CD8-positive, alpha-beta memory T cell (primary cell): ENCODE data around the gene ATPAF2. TPM values are rescaled to one million over a fixed set of nuclear protein-coding genes. Genes with fewer than 3 reads are reported as not detected.

ENCODE experiments used
- CTCF ChIA-PET: fragments of 350-600 bp; sonication (Branson Sonifier 250); formaldehyde crosslinking; loops from one replicate; lab custom pipeline; 2021; ENCODE audit warnings: antibody characterized with exemption; lab: Charles Lee
- POLR2A ChIA-PET: fragments of 350-600 bp; sonication (Branson Sonifier 250); formaldehyde crosslinking; loops from one replicate; lab custom pipeline; 2021; ENCODE audit warnings: antibody characterized with exemption; lab: Charles Lee
- DNase-seq, 5 donors: peaks; one replicate each; pipeline versions ENCODE4 v3.0.0 to v3.0.0-alpha.2; 2020 to 2022; ENCODE audit warnings: mixed read lengths in 1 of 5
- H3K27ac ChIP-seq: one replicate; pipeline ENCODE4 v1.7.0; 2013; ENCODE audit warnings: low read depth, mild to moderate bottlenecking, low read length, moderate library complexity
- H3K27me3 ChIP-seq: 2 replicates; pipeline ENCODE4 v1.7.0; 2013; ENCODE audit warnings: low read length, mild to moderate bottlenecking; ENCODE audit not compliant: insufficient read depth, poor library complexity, severe bottlenecking
- H3K36me3 ChIP-seq: 2 replicates; pipeline ENCODE4 v1.7.0; 2013; ENCODE audit warnings: mild to moderate bottlenecking, low read length, moderate library complexity; ENCODE audit not compliant: insufficient read depth
- H3K4me1 ChIP-seq: 2 replicates; pipeline ENCODE4 v1.7.0; 2013; ENCODE audit warnings: mild to moderate bottlenecking, low read length, moderate library complexity; ENCODE audit not compliant: insufficient read depth
- H3K4me3 ChIP-seq: 2 replicates; pipeline ENCODE4 v1.7.0; 2013; ENCODE audit warnings: mild to moderate bottlenecking, low read length
- H3K9me3 ChIP-seq: 2 replicates; pipeline ENCODE4 v1.7.0; 2013; ENCODE audit warnings: mild to moderate bottlenecking, low read length
- H3K27ac Mint-ChIP-seq, 8 donors: one replicate each; pipeline ENCODE4 v1.8.0; 2020 to 2021; ENCODE audit warnings: mixed read lengths in 8 of 8, mild to moderate bottlenecking in 6 of 8, inconsistent platforms in 3 of 8, moderate library complexity in 3 of 8
- H3K27me3 Mint-ChIP-seq, 2 donors: one replicate each; pipeline ENCODE4 v1.8.0; 2020 to 2021; ENCODE audit warnings: mixed read lengths in 2 of 2, mild to moderate bottlenecking in 1 of 2, moderate library complexity in 1 of 2
- H3K36me3 Mint-ChIP-seq, 3 donors: one replicate each; pipeline ENCODE4 v1.8.0; 2020 to 2021; ENCODE audit warnings: mixed read lengths in 3 of 3, inconsistent platforms in 1 of 3, mild to moderate bottlenecking in 1 of 3
- H3K4me1 Mint-ChIP-seq, 3 donors: one replicate each; pipeline ENCODE4 v1.8.0; 2020 to 2021; ENCODE audit warnings: mixed read lengths in 3 of 3, inconsistent platforms in 1 of 3, mild to moderate bottlenecking in 1 of 3
- H3K4me3 Mint-ChIP-seq, 7 donors: one replicate each; pipeline ENCODE4 v1.8.0; 2020 to 2021; ENCODE audit warnings: mixed read lengths in 7 of 7, mild to moderate bottlenecking in 6 of 7, moderate library complexity in 4 of 7, inconsistent platforms in 2 of 7
- H3K9me3 Mint-ChIP-seq, 5 donors: one replicate each; pipeline ENCODE4 v1.8.0; 2020 to 2022; ENCODE audit warnings: mixed read lengths in 5 of 5, mild to moderate bottlenecking in 3 of 5, moderate library complexity in 2 of 5, inconsistent platforms in 1 of 5
- polyA plus RNA-seq: library from polyadenylated mRNA; unstranded; fragments of 300-500 nt; fragmentation: Illumina TruSeq; gene quantifications from one replicate; pipeline ENCODE4 v1.2.3, GENCODE V29; 2021
- total RNA-seq, 2 experiments: library from RNA; stranded (reverse); gene quantifications; one replicate each; pipeline ENCODE4 v1.2.3, GENCODE V29; 2021

The ATPAF2 gene
- 10 to 100 TPM; 30.4 to 33.4 TPM for total RNA-seq
- polyA plus RNA-seq = 16.0 TPM

DNA sequence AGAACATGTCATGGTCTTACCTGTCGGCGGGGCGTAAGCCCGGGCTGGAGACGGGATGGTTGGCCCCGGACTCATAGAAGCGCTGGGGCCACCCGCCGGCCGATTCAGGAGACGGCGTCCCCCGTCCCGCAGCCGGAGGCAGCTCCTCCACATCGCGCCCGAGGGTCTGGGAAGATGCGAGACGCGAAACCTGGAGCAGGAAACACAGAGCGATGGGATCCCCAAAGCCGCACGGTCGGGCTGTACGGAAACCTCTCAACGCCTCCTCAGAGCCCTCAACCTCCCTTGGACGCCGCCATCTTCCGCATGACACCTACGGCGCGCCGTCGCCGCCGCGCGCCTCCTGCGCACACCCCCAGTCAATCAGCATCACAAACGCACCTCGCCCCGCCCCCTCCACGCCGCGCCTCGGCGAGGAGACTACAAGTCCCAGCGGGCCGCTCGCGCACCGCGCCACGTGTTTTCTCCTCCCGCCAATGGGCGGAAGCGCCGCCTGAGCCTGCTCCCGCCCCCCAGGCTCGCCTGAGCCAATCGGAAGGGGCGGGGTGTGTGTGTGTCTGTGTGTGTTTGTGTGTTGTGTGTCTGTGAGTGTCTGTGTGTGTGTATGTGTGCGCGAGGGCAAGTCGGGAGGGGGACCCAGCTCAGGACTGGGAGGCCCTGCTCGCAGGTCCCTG, at the start of gene ATPAF2, which contains the start of gene GID4:
Gene ATPAF2 (minus strand): TSS at position 308 of the 674 bp plus-strand sequence. CDS start 155 bp downstream, at position 153.
Gene GID4 (plus strand): TSS at position 548 of the 674 bp plus-strand sequence. CDS start 57 bp downstream, at position 605.
- Histone ChIP-seq H3K27me3 (no peaks in the 10 kb centered on the region), H3K4me1 (peaks cover 29% of the 10 kb centered on the region), H3K36me3 (no peaks in the 10 kb centered on the region), H3K27ac (peak within 1 kb of the TSS; percentile 72), H3K9me3 (no peaks in the 10 kb centered on the region), H3K4me3 (peak within 1 kb of the TSS; percentile 77)
- no peaks in the 10 kb centered on the region for H3K9me3 Mint-ChIP-seq
- ChIA-PET POLR2A (interaction anchor here (0.6 to 1.1 kb wide), 2 partner anchors 67 to 146 kb away, joined by 3 to 5 read pairs; partner anchors contain the start of genes DRC3 and TOM1L2), CTCF (interaction anchor here (1.2 kb wide), 1 partner anchor 230 kb away, joined by 3 read pairs; no protein-coding TSS in a partner anchor)
- H3K27ac Mint-ChIP-seq = peak within 1 kb of the TSS; percentile 77 to 98 (median 94)
- peaks cover 0 to 3% of the 10 kb centered on the region in 2 donors for H3K27me3 Mint-ChIP-seq
- peak within 1 kb of the TSS; percentile 93 to 97 (median 95) for H3K4me3 Mint-ChIP-seq
- H3K36me3 Mint-ChIP-seq = peaks cover 0 to 16% (median 2%) of the 10 kb centered on the region in 3 donors
- peak; percentile 99 to 100 (median 100) for DNase-seq
- peaks cover 46 to 62% (median 59%) of the 10 kb centered on the region in 3 donors for H3K4me1 Mint-ChIP-seq

DNA sequence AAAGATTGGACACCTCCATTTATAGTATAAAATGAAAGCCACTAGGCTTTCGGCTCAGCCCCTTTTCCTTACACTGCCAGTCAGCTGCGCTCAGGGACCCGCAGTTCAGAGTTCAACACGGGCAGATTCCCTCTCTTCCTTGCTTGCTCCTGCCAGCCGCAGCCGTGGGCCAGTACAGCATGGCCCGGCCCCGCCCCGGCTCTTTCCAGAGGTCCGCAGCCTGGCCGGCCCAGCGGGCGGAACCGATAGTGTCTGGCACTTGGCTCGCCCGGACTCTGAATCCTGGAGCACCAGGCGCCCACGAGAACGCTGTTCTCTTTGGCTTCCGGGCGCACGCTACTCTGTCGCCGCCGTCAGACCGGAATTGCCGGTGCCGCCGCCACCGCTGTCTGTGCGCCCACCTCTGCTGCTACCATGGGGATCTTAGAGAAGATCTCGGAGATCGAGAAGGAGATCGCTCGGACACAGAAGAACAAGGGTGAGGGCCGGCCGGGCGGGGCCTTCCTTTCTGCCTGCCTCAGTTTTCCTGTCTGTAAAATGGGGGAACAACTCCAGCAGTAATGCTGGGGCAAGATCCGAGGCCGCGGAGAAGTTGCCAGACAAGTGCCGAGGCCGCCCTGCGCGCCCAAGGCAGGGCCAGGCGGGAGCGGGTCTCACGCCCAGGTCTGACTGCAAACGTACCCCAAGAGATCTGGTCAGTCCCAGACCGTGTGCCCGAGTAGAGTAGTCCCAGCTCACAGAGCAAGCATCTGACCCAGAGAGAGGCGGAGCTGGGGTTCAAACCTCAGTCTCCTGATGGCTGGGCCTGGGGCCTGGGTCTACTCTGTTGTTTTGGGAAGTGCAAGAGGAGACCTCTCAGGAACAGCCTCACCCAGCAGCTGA, 48.9 kb upstream of the ATPAF2 start, which contains the start of gene DRG2:
Gene DRG2 (plus strand): TSS at position 339 of the 882 bp plus-strand sequence. CDS start 76 bp downstream, at position 415.
- peaks cover 20% of the 10 kb centered on the region for H3K4me1 ChIP-seq
- CTCF ChIA-PET = no interaction called here
- Mint-ChIP-seq H3K36me3 (peaks cover 0 to 28% (median 2%) of the 10 kb centered on the region in 3 donors), H3K4me1 (peaks cover 24 to 41% (median 32%) of the 10 kb centered on the region in 3 donors), H3K27ac (peak within 1 kb of the TSS; percentile 97 to 100 (median 99)), H3K27me3 (no peaks in the 10 kb centered on the region), H3K9me3 (no peaks in the 10 kb centered on the region), H3K4me3 (peak within 1 kb of the TSS; percentile 96 to 99 (median 98))
- DNase-seq = peak; percentile 77 to 89 (median 83)
- H3K9me3 ChIP-seq = no peaks in the 10 kb centered on the region
- H3K4me3 ChIP-seq = peak within 1 kb of the TSS; percentile 96
- H3K36me3 ChIP-seq = no peaks in the 10 kb centered on the region
- H3K27me3 ChIP-seq = no peaks in the 10 kb centered on the region
- H3K27ac ChIP-seq = peak within 1 kb of the TSS; percentile 89
- POLR2A ChIA-PET = interaction anchor here (0.5 kb wide), 1 partner anchor 725 kb away, joined by 4 read pairs; no protein-coding TSS in a partner anchor

DNA sequence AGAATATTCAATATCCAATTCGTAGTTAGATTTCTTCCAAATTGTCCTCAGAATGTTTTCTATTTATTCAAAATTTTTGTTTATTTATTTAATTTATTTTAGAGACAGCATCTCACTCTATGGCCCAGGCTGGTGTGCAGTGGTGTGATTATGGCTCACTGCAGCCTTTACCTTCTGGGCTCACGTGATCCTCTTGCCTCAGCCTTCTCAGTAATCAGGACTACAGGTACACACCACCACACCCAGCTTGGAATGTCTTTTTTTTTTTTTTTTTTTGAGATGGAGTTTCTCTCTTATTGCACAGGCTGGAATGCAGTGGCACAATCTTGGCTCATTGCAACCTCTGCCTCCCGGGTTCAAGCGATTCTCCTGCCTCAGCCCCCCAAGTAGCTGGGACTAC, 45.3 kb upstream of the ATPAF2 start:
- ChIA-PET CTCF (no interaction called here), POLR2A (no interaction called here)
- peaks cover 0 to 16% of the 10 kb centered on the region in 2 donors for H3K27me3 Mint-ChIP-seq
- Histone ChIP-seq H3K27me3 (no peaks in the 10 kb centered on the region), H3K36me3 (no peaks in the 10 kb centered on the region), H3K4me1 (peaks cover 16% of the 10 kb centered on the region), H3K9me3 (no peaks in the 10 kb centered on the region), H3K27ac (no peak overlapping the region), H3K4me3 (no peak overlapping the region)
- H3K4me1 Mint-ChIP-seq = peaks cover 16 to 21% (median 20%) of the 10 kb centered on the region in 3 donors
- DNase-seq = no peak
- H3K4me3 Mint-ChIP-seq = peak overlapping the region in 1 of 7 donors; percentile 36
- no peaks in the 10 kb centered on the region for H3K9me3 Mint-ChIP-seq
- H3K27ac Mint-ChIP-seq = no peak overlapping the region
- peaks cover 0 to 9% (median 2%) of the 10 kb centered on the region in 3 donors for H3K36me3 Mint-ChIP-seq

DNA sequence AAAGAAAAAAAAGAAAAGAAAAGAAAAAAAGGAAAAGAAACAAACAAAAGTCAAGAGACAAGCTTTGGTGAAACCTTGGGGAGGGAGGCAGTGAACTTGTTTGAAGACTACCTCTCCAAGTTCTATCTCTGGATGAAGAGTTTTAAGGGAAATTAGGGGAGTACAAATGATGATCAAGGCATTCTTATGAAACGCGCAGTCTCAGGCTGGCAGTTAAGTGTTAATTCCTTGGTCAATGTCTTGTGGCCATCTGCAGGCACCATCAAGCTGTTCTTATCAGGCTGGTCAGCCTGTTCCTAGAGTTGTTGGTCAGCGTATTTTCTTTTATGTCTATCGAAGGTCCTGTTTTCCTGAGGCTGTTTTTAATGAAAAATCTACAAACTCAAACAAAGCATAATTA, 40.6 kb upstream of the ATPAF2 start:
- H3K4me3 Mint-ChIP-seq = no peak overlapping the region
- Histone ChIP-seq H3K4me3 (no peak overlapping the region), H3K4me1 (no peaks in the 10 kb centered on the region), H3K9me3 (no peaks in the 10 kb centered on the region), H3K36me3 (no peaks in the 10 kb centered on the region), H3K27ac (no peak overlapping the region), H3K27me3 (no peaks in the 10 kb centered on the region)
- no peaks in the 10 kb centered on the region for H3K9me3 Mint-ChIP-seq
- no peaks in the 10 kb centered on the region for H3K4me1 Mint-ChIP-seq
- peaks cover 0 to 2% (median 0%) of the 10 kb centered on the region in 3 donors for H3K36me3 Mint-ChIP-seq
- DNase-seq = no peak
- ChIA-PET POLR2A (no interaction called here), CTCF (no interaction called here)
- H3K27ac Mint-ChIP-seq = no peak overlapping the region
- H3K27me3 Mint-ChIP-seq = peaks cover 9 to 38% of the 10 kb centered on the region in 2 donors

DNA sequence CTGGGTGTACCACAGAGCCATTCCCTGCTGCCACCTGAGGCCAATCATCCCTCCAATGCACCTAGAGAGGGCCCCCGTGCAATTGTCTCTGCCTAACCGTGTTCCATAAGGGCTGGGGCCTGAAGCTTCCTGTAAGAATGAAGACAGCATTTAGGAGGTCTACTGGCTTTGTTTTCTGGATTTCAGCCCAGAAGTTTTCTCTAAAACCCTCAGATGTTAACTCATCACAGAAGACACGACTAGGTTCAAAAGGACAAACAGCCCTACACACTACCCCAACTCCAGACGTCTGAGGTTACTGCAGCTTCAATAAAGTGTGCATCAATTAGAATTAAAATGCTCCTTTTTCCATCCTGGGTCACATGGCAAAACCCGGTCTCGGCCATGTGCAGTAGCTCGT, 38.0 kb upstream of the ATPAF2 start:
- Histone ChIP-seq H3K4me1 (no peaks in the 10 kb centered on the region), H3K27ac (no peak overlapping the region), H3K27me3 (no peaks in the 10 kb centered on the region), H3K9me3 (no peaks in the 10 kb centered on the region), H3K36me3 (no peaks in the 10 kb centered on the region), H3K4me3 (no peak overlapping the region)
- ChIA-PET CTCF (no interaction called here), POLR2A (no interaction called here)
- H3K9me3 Mint-ChIP-seq = no peaks in the 10 kb centered on the region
- no peak for DNase-seq
- H3K27me3 Mint-ChIP-seq = peaks cover 10 to 40% of the 10 kb centered on the region in 2 donors
- H3K4me3 Mint-ChIP-seq = no peak overlapping the region
- H3K4me1 Mint-ChIP-seq = no peaks in the 10 kb centered on the region
- H3K36me3 Mint-ChIP-seq = peaks cover 0 to 2% (median 0%) of the 10 kb centered on the region in 3 donors
- H3K27ac Mint-ChIP-seq = no peak overlapping the region

DNA sequence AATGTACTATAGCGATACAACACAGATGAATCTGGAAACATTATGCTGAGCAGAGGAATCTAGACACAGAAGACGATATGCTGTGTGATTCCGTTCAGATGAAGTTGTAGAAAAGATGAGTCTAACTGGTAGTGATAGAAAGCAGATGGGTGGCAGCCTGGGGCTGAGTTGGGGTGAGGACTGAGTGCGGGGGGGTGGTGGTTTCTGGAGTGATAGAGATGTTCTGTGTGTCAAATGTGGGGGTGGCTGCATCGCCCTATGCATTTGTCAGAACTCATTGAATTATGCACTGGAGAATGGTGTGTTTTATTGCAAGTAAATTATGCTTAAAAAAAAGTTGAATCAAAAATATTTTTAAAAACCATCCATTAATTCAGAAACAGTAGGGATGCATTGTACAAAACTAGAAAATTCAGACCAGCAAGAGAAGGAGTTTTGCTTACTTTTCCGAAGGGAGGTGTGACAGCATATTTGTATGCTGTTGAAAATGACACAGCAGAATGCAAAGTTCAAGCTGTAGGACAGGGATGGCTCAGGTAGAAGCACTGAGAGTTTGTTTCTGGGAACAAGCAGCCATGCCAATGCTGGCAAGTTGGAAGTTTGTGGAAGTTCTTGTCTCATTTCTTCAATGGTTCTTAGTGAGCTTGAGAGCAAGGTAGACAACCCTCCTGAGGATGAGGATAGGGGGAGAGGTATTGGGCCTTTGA, 35.8 kb upstream of the ATPAF2 start:
- Histone ChIP-seq H3K4me3 (no peak overlapping the region), H3K9me3 (no peaks in the 10 kb centered on the region), H3K27ac (no peak overlapping the region), H3K4me1 (peaks cover 7% of the 10 kb centered on the region), H3K36me3 (no peaks in the 10 kb centered on the region), H3K27me3 (no peaks in the 10 kb centered on the region)
- Mint-ChIP-seq H3K36me3 (peaks cover 0 to 2% (median 0%) of the 10 kb centered on the region in 3 donors), H3K27ac (no peak overlapping the region), H3K27me3 (peaks cover 10 to 29% of the 10 kb centered on the region in 2 donors), H3K9me3 (no peaks in the 10 kb centered on the region), H3K4me3 (no peak overlapping the region), H3K4me1 (peaks cover 12 to 13% (median 13%) of the 10 kb centered on the region in 3 donors)
- POLR2A ChIA-PET = no interaction called here
- no peak for DNase-seq
- CTCF ChIA-PET = no interaction called here

DNA sequence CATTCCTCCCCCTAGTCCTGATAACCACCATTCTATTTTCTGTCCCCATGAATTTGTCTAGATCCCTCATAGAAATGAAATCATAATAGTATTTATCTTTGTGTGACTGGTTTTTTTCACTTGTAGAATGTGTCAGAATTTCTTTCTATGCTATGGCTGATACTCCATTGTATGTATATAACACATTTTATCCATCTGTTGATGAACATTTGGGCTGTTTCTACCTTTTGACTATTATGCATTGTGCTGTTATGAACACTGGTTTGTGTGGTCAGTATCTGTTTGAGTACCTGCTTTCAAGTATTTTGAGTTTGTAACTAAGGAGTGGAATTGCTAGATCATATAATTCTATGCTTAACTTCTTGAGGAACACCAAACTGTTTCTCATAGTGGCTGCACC, 32.8 kb upstream of the ATPAF2 start:
- Mint-ChIP-seq H3K27ac (no peak overlapping the region), H3K4me3 (no peak overlapping the region), H3K36me3 (peaks cover 0 to 6% (median 3%) of the 10 kb centered on the region in 3 donors), H3K9me3 (no peaks in the 10 kb centered on the region), H3K4me1 (peaks cover 12 to 13% (median 13%) of the 10 kb centered on the region in 3 donors), H3K27me3 (peaks cover 8 to 17% of the 10 kb centered on the region in 2 donors)
- Histone ChIP-seq H3K27me3 (no peaks in the 10 kb centered on the region), H3K4me3 (no peak overlapping the region), H3K27ac (no peak overlapping the region), H3K36me3 (no peaks in the 10 kb centered on the region), H3K9me3 (no peaks in the 10 kb centered on the region), H3K4me1 (peaks cover 7% of the 10 kb centered on the region)
- POLR2A ChIA-PET = no interaction called here
- CTCF ChIA-PET = no interaction called here
- DNase-seq = no peak
